ENCODE data around the gene MAN2B1. TPM values are rescaled to one million over a fixed set of nuclear protein-coding genes. Genes with fewer than 3 reads are reported as not detected.
A peak's percentile ranks its signal among the peaks of the same experiment; 100 is the strongest.

Gene MAN2B1
- total and polyA plus RNA-seq, 2 of the 8 experiments (the other 6 are each of a cell fraction or from before 2014, with no cell fraction given) = 55.3 to 76.3 TPM

GRCh38 chr19:12672744-12673143, 6.2 kb upstream of the MAN2B1 start:
- no peak overlapping the region for H3K4me2 ChIP-seq (ENCODE audit: insufficient read depth in 1 of 2, low read depth in 2 of 2, low read length in 2 of 2)
- H3K23me2 ChIP-seq (ENCODE audit: low read depth, low read length) = peaks cover 12% of the 10 kb centered on the region
- H4K20me1 ChIP-seq (replicated peaks in 1 of 2; ENCODE audit: control insufficient read depth in 1 of 2, insufficient read depth in 2 of 2, low read length in 2 of 2) = peaks cover 3 to 25% of the 10 kb centered on the region in 2 experiments
- no peak overlapping the region for H3K4me3 ChIP-seq (ENCODE audit: extremely low read depth in 1 of 4, insufficient read depth in 2 of 4, low read depth in 3 of 4, low read length in 4 of 4)
- H3K27me3 ChIP-seq (replicated peaks in 1 of 4; ENCODE audit: control insufficient read depth in 3 of 4, extremely low read depth in 1 of 4, insufficient read depth in 3 of 4, low read length in 3 of 4) = no peaks in the 10 kb centered on the region
- POLR2A ChIA-PET (ENCODE audit: partially characterized antibody) = interaction anchor here (0.6 to 3.2 kb wide), 13 partner anchors 7 to 111 kb away, joined by 3 to 19 read pairs (median 3); partner anchors contain the start of genes DHPS and FBXW9
- H2BK15ac ChIP-seq (ENCODE audit: low read length) = no peak overlapping the region
- WGBS, 2 experiments (ENCODE audit: extremely low coverage in 1 of 2, insufficient coverage in 1 of 2, insufficient read length in 1 of 2, insufficient replicate concordance in 2 of 2, low coverage in 1 of 2, low lambda C conversion rate in 2 of 2, missing lambda C conversion rate in 1 of 2) = 89% methylated on average over 10 of the region's 10 CpGs; no CpG with 5 or more reads in 1 of the 2 experiments
- H2BK5ac ChIP-seq (ENCODE audit: low read depth, low read length) = no peak overlapping the region
- H2BK120ac ChIP-seq (replicated peaks; ENCODE audit: low read depth, low read length) = no peak overlapping the region
- FAIRE-seq = no peak
- H3K14ac ChIP-seq (ENCODE audit: insufficient read length) = no peak overlapping the region
- no peak overlapping the region for H3K23ac ChIP-seq (ENCODE audit: insufficient read length)
- H2AK5ac ChIP-seq (ENCODE audit: low read depth, low read length) = no peak overlapping the region
- no peak overlapping the region for H2AFZ ChIP-seq (ENCODE audit: low read length)
- H3K36me3 ChIP-seq (ENCODE audit: control insufficient read depth in 2 of 4, insufficient read depth in 4 of 4, low read length in 3 of 4) = peaks cover 22 to 41% (median 34%) of the 10 kb centered on the region in 4 experiments
- no peak overlapping the region for H3K18ac ChIP-seq (ENCODE audit: extremely low read depth, low read length)
- H4K5ac ChIP-seq (ENCODE audit: insufficient read length, low read depth, low read length) = no peak overlapping the region
- no peak overlapping the region for H3K27ac ChIP-seq (ENCODE audit: low read depth, low read length)
- H3K9ac ChIP-seq (replicated peaks in 1 of 4; ENCODE audit: extremely low read depth in 1 of 4, low read depth in 3 of 4, low read length in 3 of 4) = no peak overlapping the region
- peaks cover 0 to 16% of the 10 kb centered on the region in 2 experiments; a peak in 1 of 4 replicates for H3K79me2 ChIP-seq (ENCODE audit: control insufficient read depth in 1 of 2, insufficient read depth in 2 of 2, low read length in 2 of 2)
- DNase-seq (ENCODE audit: low read depth in 1 of 2, low spot score in 2 of 2) = no peak
- no peak overlapping the region for H2BK20ac ChIP-seq (ENCODE audit: low read length)
- peaks cover 4% of the 10 kb centered on the region; the same call in 1 of the 2 replicates for H3K79me1 ChIP-seq (ENCODE audit: low read depth, low read length)
- no peak overlapping the region for H4K91ac ChIP-seq (replicated peaks; ENCODE audit: insufficient read length, low read length)
- H3K4ac ChIP-seq (replicated peaks; ENCODE audit: insufficient read length, low read depth, low read length) = no peak overlapping the region
- peaks cover 0 to 7% (median 2%) of the 10 kb centered on the region in 4 experiments; a peak in 4 of 7 replicates for H3K4me1 ChIP-seq (replicated peaks in 1 of 4; ENCODE audit: control insufficient read depth in 3 of 4, insufficient read depth in 4 of 4, low read length in 3 of 4)
- H2BK12ac ChIP-seq (ENCODE audit: low read depth, low read length) = no peak overlapping the region
- no peaks in the 10 kb centered on the region for H3K9me3 ChIP-seq (ENCODE audit: insufficient read depth in 2 of 2, low read depth in 1 of 2, low read length in 1 of 2)
- TF ChIP-seq SP2 (IDR thresholded peaks at IDR 0.05; ENCODE audit: low read length) (no peak), POLR2A (IDR thresholded peaks at IDR 0.05; ENCODE audit: control extremely low read depth in 1 of 2, low read depth in 2 of 2, low read length in 2 of 2) (peak in 1 of 2 experiments; percentile 55; a peak in 1 of 3 replicates), POLR2AphosphoS5 (IDR thresholded peaks at IDR 0.05; ENCODE audit: low read depth, low read length) (peak; percentile 52; the same call in 1 of the 2 replicates), RAD21 (IDR thresholded peaks at IDR 0.05 in 1 of 2, conservative IDR thresholded peaks at IDR 0.05 in 1 of 2; ENCODE audit: low read depth in 2 of 2, low read length in 2 of 2) (0 out of 4 replicates have a peak, but pooled peaks of 1 of the 2 experiments have one; percentile 5), CTCF (IDR thresholded peaks at IDR 0.05; ENCODE audit: control extremely low read depth in 1 of 3, insufficient read depth in 1 of 3, low read depth in 1 of 3, low read length in 3 of 3) (peak in 2 of 3 experiments; percentile 26 to 49; a peak in 2 of 4 replicates)
- H4K8ac ChIP-seq (ENCODE audit: extremely low read depth, insufficient read depth, low read length) = no peak overlapping the region
- CTCF ChIA-PET (ENCODE audit: partially characterized antibody) = interaction anchor here (0.5 to 3.1 kb wide), 29 partner anchors 8 to 790 kb away, joined by 3 to 14 read pairs (median 4); partner anchors contain the start of genes GNG14 and ZNF564
- H3K56ac ChIP-seq (replicated peaks; ENCODE audit: insufficient read length, low read depth, low read length) = no peak overlapping the region
